Spleen (tissue), 11 donors: ENCODE data around the gene FAF1. TPM values are rescaled to one million over a fixed set of nuclear protein-coding genes. Genes with fewer than 3 reads are reported as not detected.

Experiments used
- DNase-seq: peaks from one replicate; pipeline ENCODE4 v3.0.0-alpha.2; 2020
- H3K27ac ChIP-seq, 8 donors: fragments of 200-600 bp; sonication (generic) in 7 of 8; 1 replicate in 4 of 8; 2 replicates in 4 of 8; pipeline versions ENCODE4 v1.5.0 to v1.8.0; 2016 to 2021; ENCODE audit warnings: inconsistent platforms in 4 of 8, mild to moderate bottlenecking in 4 of 8, moderate library complexity in 1 of 8
- H3K27me3 ChIP-seq, 7 donors: fragments of 200-600 bp; sonication (generic) in 6 of 7; replicated peaks in 1 of 7; 1 replicate in 4 of 7; 2 replicates in 3 of 7; pipeline versions ENCODE4 v1.5.0 to v1.8.0; 2016 to 2021; ENCODE audit warnings: inconsistent platforms in 3 of 7, mild to moderate bottlenecking in 1 of 7
- H3K36me3 ChIP-seq, 6 donors: fragments of 200-600 bp; sonication (generic) in 5 of 6; 1 replicate in 4 of 6; 2 replicates in 2 of 6; pipeline versions ENCODE4 v1.5.0 to v1.8.0; 2016 to 2021; ENCODE audit warnings: inconsistent platforms in 2 of 6
- H3K4me1 ChIP-seq, 6 donors: fragments of 200-600 bp; sonication (generic) in 5 of 6; 1 replicate in 3 of 6; 2 replicates in 3 of 6; pipeline versions ENCODE4 v1.5.0 to v1.8.0; 2016 to 2021; ENCODE audit warnings: inconsistent platforms in 3 of 6
- H3K4me3 ChIP-seq, 8 donors: fragments of 200-600 bp; sonication (generic) in 7 of 8; 1 replicate in 4 of 8; 2 replicates in 4 of 8; pipeline versions ENCODE4 v1.5.0 to v1.8.0; 2016 to 2021; ENCODE audit warnings: inconsistent platforms in 4 of 8, mild to moderate bottlenecking in 4 of 8, moderate library complexity in 2 of 8
- H3K9me3 ChIP-seq, 8 donors: fragments of 200-600 bp; sonication (generic) in 7 of 8; 1 replicate in 4 of 8; 2 replicates in 4 of 8; pipeline versions ENCODE4 v1.5.0 to v1.8.0; 2016 to 2021; ENCODE audit warnings: inconsistent platforms in 4 of 8
- CTCF ChIP-seq, 11 experiments: fragments of 200-600 bp in 7 of 11; fragments of 450-650 bp in 4 of 11; sonication (generic) in 4 of 11; IDR thresholded peaks in 8 of 11; conservative IDR thresholded peaks in 3 of 11; 1 replicate in 7 of 11; 2 replicates in 4 of 11; pipeline versions ENCODE4 v1.4.0 to v1.8.0; 2016 to 2021; ENCODE audit warnings: antibody characterized with exemption in 11 of 11, inconsistent platforms in 4 of 11, mild to moderate bottlenecking in 1 of 11
- POLR2A ChIP-seq, 3 donors: fragments of 450-650 bp; IDR thresholded peaks; one replicate each; pipeline ENCODE4 v1.5.1; 2017; ENCODE audit warnings: antibody characterized with exemption in 3 of 3, mild to moderate bottlenecking in 1 of 3
- POLR2AphosphoS5 ChIP-seq, 3 donors: sonication (generic); formaldehyde crosslinking; IDR thresholded peaks; one replicate each; pipeline ENCODE4 v1.5.1; 2017; ENCODE audit warnings: antibody characterized with exemption in 3 of 3
- WGBS, 5 donors: extraction: QIAGEN DNeasy Blood & Tissue Kit in 3 of 5; methylation state at CpG; one replicate each; pipeline versions ENCODE4 v1.1.5 to v1.1.7; 2013 to 2018; 5-methylcytosine and 5-hydroxymethylcytosine counted together
- intact Hi-C: fragments of 100-400 bp; cut with DNase I; formaldehyde crosslinking; loops from one replicate; pipeline ENCODE4 v1.15.0; 2023; ENCODE audit warnings: low total_unique reads
- polyA plus RNA-seq, 3 donors: library from polyadenylated mRNA; stranded (reverse); fragments of 200-250 nt; gene quantifications; one replicate each; pipeline ENCODE4 v1.2.1, GENCODE V29; 2013
- total RNA-seq, 7 donors: library from RNA; depleted of rRNA in 3 of 7; stranded (reverse); fragments of >200 nt in 3 of 7; fragmentation: NEBNext Ultra II Directional in 4 of 7; extraction: Animal tissue kit (Norgen Biotek cat#: 25700) in 4 of 7; gene quantifications; one replicate each; pipeline versions ENCODE4 v1.1.0 to v1.2.1, GENCODE V29; 2016 to 2021
- donor health status: healthy with polysubstance abuse.
- donor health status: DM: no; HTN: no; CAD: no; lungs with moderate emphysema.
- donor health status: DM: no; HTN: no; CAD: no.
- donor health status: Bipolar disorder and iron deficiency.
- donor health status: healthy.
- donor health status: DM: no; HTN: no; CAD: no.
- donor health status: DM: yes; HTN: yes; CAD: no.

Gene FAF1
- total and polyA plus RNA-seq, 10 donors: 16.7 to 58.7 (median 40.0) TPM

DNA sequence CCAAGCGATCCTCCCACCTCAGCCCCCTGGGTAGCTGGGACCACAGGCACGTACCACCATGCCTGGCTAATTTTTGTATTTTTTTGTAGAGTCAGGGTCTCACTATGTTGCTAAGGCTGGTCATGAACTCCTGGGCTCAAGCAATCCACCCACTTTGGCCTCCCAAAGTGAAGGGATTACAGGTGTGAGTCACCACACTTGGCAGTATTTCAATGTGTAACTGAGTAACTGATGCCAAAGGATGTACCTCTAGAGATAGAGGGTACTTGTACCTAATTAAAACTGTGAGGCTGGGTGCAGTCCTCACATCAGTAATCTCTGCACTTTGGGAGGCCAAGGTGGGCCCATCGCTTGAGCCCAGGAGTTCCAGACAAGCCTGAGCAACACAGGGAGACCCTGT lies 278.1 kb downstream of the FAF1 start:
- H3K27ac ChIP-seq: no peak overlapping the region
- no peak for TF ChIP-seq POLR2A (IDR thresholded peaks at IDR 0.05)
- no peak for TF ChIP-seq CTCF (IDR thresholded peaks at IDR 0.05 in 8 of 11, conservative IDR thresholded peaks at IDR 0.05 in 3 of 11)
- no peak for TF ChIP-seq POLR2AphosphoS5 (IDR thresholded peaks at IDR 0.05)
- WGBS, 5 donors: 94 to 100% (median 98%) methylated on average over 3 of the region's 3 CpGs
- no peaks in the 10 kb centered on the region for H3K27me3 ChIP-seq
- H3K4me3 ChIP-seq: no peak overlapping the region
- DNase-seq: no peak
- H3K36me3 ChIP-seq: peaks cover 0 to 10% (median 0%) of the 10 kb centered on the region in 6 donors
- intact Hi-C loops: no loop called here
- no peaks in the 10 kb centered on the region for H3K4me1 ChIP-seq
- H3K9me3 ChIP-seq: no peaks in the 10 kb centered on the region

- H3K4me1 ChIP-seq: peaks cover 0 to 8% (median 0%) of the 10 kb centered on the region in 6 donors
- peaks cover 0 to 17% (median 0%) of the 10 kb centered on the region in 6 donors for H3K36me3 ChIP-seq
- no peaks in the 10 kb centered on the region for H3K9me3 ChIP-seq
- TF ChIP-seq CTCF (IDR thresholded peaks at IDR 0.05 in 8 of 11, conservative IDR thresholded peaks at IDR 0.05 in 3 of 11): no peak
- no peak for TF ChIP-seq POLR2A (IDR thresholded peaks at IDR 0.05)
- TF ChIP-seq POLR2AphosphoS5 (IDR thresholded peaks at IDR 0.05): no peak
- no peak for DNase-seq
- no peak overlapping the region for H3K4me3 ChIP-seq
- H3K27me3 ChIP-seq: no peaks in the 10 kb centered on the region
- WGBS, 5 donors: 84 to 88% (median 86%) methylated on average over 4 of the region's 4 CpGs
- H3K27ac ChIP-seq: no peak overlapping the region
- intact Hi-C loops: no loop called here
Observed at GRCh38 chr1:50667710-50668356, 292.2 kb downstream of the FAF1 start.

DNA sequence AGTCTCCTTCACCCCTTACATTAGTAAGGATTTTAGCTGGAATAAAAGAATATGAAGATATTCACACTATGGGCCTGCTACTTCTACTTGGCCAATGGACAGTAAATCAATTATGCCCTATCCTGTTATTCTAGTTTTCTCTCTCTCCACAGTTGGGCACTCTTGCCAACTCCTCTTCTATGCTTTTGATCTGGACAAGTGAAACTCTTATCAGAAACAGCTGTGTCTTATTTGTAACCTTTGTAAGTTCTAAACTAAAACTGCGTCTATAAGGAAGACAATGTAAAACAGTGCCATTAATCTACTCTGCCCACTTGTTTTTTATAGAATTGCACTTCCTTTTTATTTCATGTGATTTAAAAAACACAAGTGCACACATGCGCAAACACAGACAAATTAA lies 292.8 kb downstream of the FAF1 start:
- no peak for TF ChIP-seq CTCF (IDR thresholded peaks at IDR 0.05 in 8 of 11, conservative IDR thresholded peaks at IDR 0.05 in 3 of 11)
- TF ChIP-seq POLR2AphosphoS5 (IDR thresholded peaks at IDR 0.05): no peak
- TF ChIP-seq POLR2A (IDR thresholded peaks at IDR 0.05): no peak
- DNase-seq: no peak
- Histone ChIP-seq H3K9me3 (no peaks in the 10 kb centered on the region), H3K27me3 (no peaks in the 10 kb centered on the region), H3K4me3 (no peak overlapping the region), H3K27ac (no peak overlapping the region), H3K4me1 (peaks cover 0 to 8% (median 0%) of the 10 kb centered on the region in 6 donors), H3K36me3 (peaks cover 0 to 11% (median 0%) of the 10 kb centered on the region in 6 donors)
- WGBS, 5 donors: 49 to 70% (median 65%) methylated on average over 2 of the region's 2 CpGs
- intact Hi-C loops: no loop called here

DNA sequence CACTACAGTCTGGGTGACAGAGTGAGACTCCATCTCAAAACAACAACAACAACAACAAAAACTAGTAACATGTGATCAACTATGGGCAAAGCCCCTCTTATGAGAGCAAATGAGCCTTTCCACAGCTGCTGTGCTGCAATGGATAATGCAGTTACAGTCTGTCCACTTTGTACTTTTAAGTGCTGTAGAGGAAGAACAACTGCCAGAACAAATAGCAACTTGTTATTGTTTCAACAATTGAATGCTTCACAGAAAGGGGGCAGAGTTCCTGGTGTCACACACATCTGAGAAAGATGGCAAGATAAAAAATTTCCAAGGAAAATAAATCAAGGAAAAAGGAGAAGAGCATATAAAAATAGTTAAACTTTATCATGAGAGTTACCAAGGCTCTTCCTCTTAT lies 293.2 kb downstream of the FAF1 start:
- H3K27me3 ChIP-seq: no peaks in the 10 kb centered on the region
- H3K36me3 ChIP-seq: peaks cover 0 to 7% (median 0%) of the 10 kb centered on the region in 6 donors
- H3K4me1 ChIP-seq: peaks cover 0 to 8% (median 0%) of the 10 kb centered on the region in 6 donors
- no peaks in the 10 kb centered on the region for H3K9me3 ChIP-seq
- TF ChIP-seq POLR2AphosphoS5 (IDR thresholded peaks at IDR 0.05): no peak
- TF ChIP-seq CTCF (IDR thresholded peaks at IDR 0.05 in 8 of 11, conservative IDR thresholded peaks at IDR 0.05 in 3 of 11): no peak
- no peak for TF ChIP-seq POLR2A (IDR thresholded peaks at IDR 0.05)
- no peak overlapping the region for H3K4me3 ChIP-seq
- intact Hi-C loops: no loop called here
- no peak overlapping the region for H3K27ac ChIP-seq
- no peak for DNase-seq
